Calu3 (cell line): ENCODE measurements around the gene HSPG2. TPM values are rescaled to one million over a fixed set of nuclear protein-coding genes. Genes with fewer than 3 reads are reported as not detected.

Experiments used
- BruUV-seq: library from RNA; stranded (reverse); fragments of 400-500 nt; replicated peaks from 2 replicates; lab custom pipeline; 2021; lab: Mats Ljungman, UMichigan
- CTCF ChIA-PET: fragments of 300-600 bp; sonication (Branson Sonifier 250); formaldehyde crosslinking; loops from one replicate; lab custom pipeline; 2022; ENCODE audit warnings: antibody characterized with exemption; lab: Charles Lee
- DNase-seq: peaks from one replicate; pipeline ENCODE4 v3.0.0; 2022
- H3K27ac Mint-ChIP-seq: one replicate; pipeline ENCODE4 v1.8.0; 2022; ENCODE audit warnings: mixed read lengths; ENCODE audit not compliant: unreplicated experiment
- H3K27me3 Mint-ChIP-seq: one replicate; pipeline ENCODE4 v1.8.0; 2022; ENCODE audit warnings: mixed read lengths; ENCODE audit not compliant: unreplicated experiment
- H3K36me3 Mint-ChIP-seq: one replicate; pipeline ENCODE4 v1.8.0; 2022; ENCODE audit warnings: mild to moderate bottlenecking, moderate library complexity, mixed read lengths; ENCODE audit not compliant: insufficient read depth, unreplicated experiment
- H3K4me1 Mint-ChIP-seq: one replicate; pipeline ENCODE4 v1.8.0; 2022; ENCODE audit warnings: mild to moderate bottlenecking, low read depth, mixed read lengths; ENCODE audit not compliant: unreplicated experiment
- H3K4me3 Mint-ChIP-seq: one replicate; pipeline ENCODE4 v1.8.0; 2022; ENCODE audit warnings: mild to moderate bottlenecking, low read depth, moderate library complexity, mixed read lengths; ENCODE audit not compliant: unreplicated experiment
- H3K9me3 Mint-ChIP-seq: one replicate; pipeline ENCODE4 v1.8.0; 2022; ENCODE audit warnings: low read depth, mixed read lengths; ENCODE audit not compliant: unreplicated experiment
- CTCF ChIP-seq: fragments of 200-600 bp; IDR thresholded peaks from one replicate; pipeline ENCODE4 v1.8.0; 2022; ENCODE audit warnings: antibody characterized with exemption; ENCODE audit not compliant: unreplicated experiment
- intact Hi-C: fragments of 100-400 bp; cut with micrococcal nuclease; formaldehyde crosslinking; loops from one replicate; pipeline ENCODE4 v1.10.0; 2022; ENCODE audit not compliant: unreplicated experiment
- total RNA-seq: library from RNA; stranded (reverse); gene quantifications from 2 replicates; pipeline ENCODE4 v1.2.3, GENCODE V29; 2022

Gene HSPG2
- total RNA-seq, 1 experiment from 2014 or later: 397 TPM

GRCh38 chr1:21913258-21913657 is 23.9 kb downstream of the HSPG2 start:
- Mint-ChIP-seq H3K9me3 (no peaks in the 10 kb centered on the region), H3K4me1 (peaks cover 32% of the 10 kb centered on the region), H3K36me3 (peaks cover 63% of the 10 kb centered on the region), H3K27me3 (no peaks in the 10 kb centered on the region), H3K27ac (no peak overlapping the region), H3K4me3 (no peak overlapping the region)
- intact Hi-C loops: no loop called here
- DNase-seq: no peak
- no TSS peak for BruUV-seq
- CTCF ChIA-PET: no interaction called here
- no peak for TF ChIP-seq CTCF

GRCh38 chr1:21912038-21912758 is 24.9 kb downstream of the HSPG2 start:
- intact Hi-C loops: no loop called here
- Mint-ChIP-seq H3K36me3 (peaks cover 55% of the 10 kb centered on the region), H3K4me1 (peaks cover 38% of the 10 kb centered on the region), H3K27ac (no peak overlapping the region), H3K4me3 (no peak overlapping the region), H3K27me3 (no peaks in the 10 kb centered on the region), H3K9me3 (no peaks in the 10 kb centered on the region)
- DNase-seq: no peak
- BruUV-seq: no TSS peak
- no peak for TF ChIP-seq CTCF
- CTCF ChIA-PET: interaction anchor here (0.5 to 0.6 kb wide), 2 partner anchors 113 to 132 kb away, joined by 4 read pairs; no protein-coding TSS in a partner anchor

GRCh38 chr1:21911205-21912001 is 25.7 kb downstream of the HSPG2 start:
- BruUV-seq: no TSS peak
- no peaks in the 10 kb centered on the region for H3K9me3 Mint-ChIP-seq
- peaks cover 38% of the 10 kb centered on the region for H3K4me1 Mint-ChIP-seq
- H3K27ac Mint-ChIP-seq: peak overlapping the region; percentile 66
- peaks cover 48% of the 10 kb centered on the region for H3K36me3 Mint-ChIP-seq
- intact Hi-C loops: no loop called here
- no peak for DNase-seq
- TF ChIP-seq CTCF: no peak
- H3K27me3 Mint-ChIP-seq: no peaks in the 10 kb centered on the region
- no peak overlapping the region for H3K4me3 Mint-ChIP-seq
- CTCF ChIA-PET: interaction anchor here (0.6 kb wide), 1 partner anchor 258 kb away, joined by 3 read pairs; no protein-coding TSS in a partner anchor

GRCh38 chr1:21910558-21911204 is 26.4 kb downstream of the HSPG2 start:
- CTCF ChIA-PET: no interaction called here
- intact Hi-C loops: no loop called here
- H3K4me3 Mint-ChIP-seq: no peak overlapping the region
- TF ChIP-seq CTCF: no peak
- H3K4me1 Mint-ChIP-seq: peaks cover 38% of the 10 kb centered on the region
- H3K27ac Mint-ChIP-seq: peak overlapping the region; percentile 66
- no peaks in the 10 kb centered on the region for H3K9me3 Mint-ChIP-seq
- H3K27me3 Mint-ChIP-seq: no peaks in the 10 kb centered on the region
- DNase-seq: no peak
- BruUV-seq: no TSS peak
- H3K36me3 Mint-ChIP-seq: peaks cover 45% of the 10 kb centered on the region
